GM12875 (cell line): ENCODE measurements around the gene SH3D19.

Source experiments
- H3K4me3 ChIP-seq: one replicate; pipeline ENCODE4 v1.5.1; 2011; ENCODE audit warnings: low read depth, low read length, control low read depth
- TF ChIP-seq, protein P1 (sequence below): IDR thresholded peaks from 2 replicates; pipeline ENCODE4 v1.5.1; 2011; ENCODE audit warnings: low read depth, mild to moderate bottlenecking, control low read depth, inconsistent platforms, low read length, moderate library complexity, borderline replicate concordance; ENCODE audit not compliant: insufficient read depth

Gene SH3D19

DNA sequence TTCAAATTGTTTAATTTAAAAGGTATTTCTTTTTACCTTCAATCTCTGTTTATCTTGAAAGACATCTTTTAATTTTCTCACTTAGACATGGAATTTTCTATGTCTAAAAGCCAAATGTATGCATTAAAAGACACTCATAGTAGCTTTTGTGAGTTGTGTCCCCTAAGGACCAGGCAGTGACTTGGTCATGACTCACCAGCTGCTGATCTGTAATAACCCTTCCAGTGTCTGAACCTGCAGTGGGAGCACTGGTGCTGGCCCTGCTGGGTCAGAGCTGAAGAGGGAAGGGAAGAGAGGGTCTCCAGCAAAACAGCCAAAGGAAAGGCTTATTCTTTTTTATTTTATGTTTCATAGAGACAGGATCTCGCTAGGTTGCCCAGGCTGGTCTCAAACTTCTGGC is 31.1 kb upstream of the SH3D19 start:
- TF ChIP-seq, protein P1, sequence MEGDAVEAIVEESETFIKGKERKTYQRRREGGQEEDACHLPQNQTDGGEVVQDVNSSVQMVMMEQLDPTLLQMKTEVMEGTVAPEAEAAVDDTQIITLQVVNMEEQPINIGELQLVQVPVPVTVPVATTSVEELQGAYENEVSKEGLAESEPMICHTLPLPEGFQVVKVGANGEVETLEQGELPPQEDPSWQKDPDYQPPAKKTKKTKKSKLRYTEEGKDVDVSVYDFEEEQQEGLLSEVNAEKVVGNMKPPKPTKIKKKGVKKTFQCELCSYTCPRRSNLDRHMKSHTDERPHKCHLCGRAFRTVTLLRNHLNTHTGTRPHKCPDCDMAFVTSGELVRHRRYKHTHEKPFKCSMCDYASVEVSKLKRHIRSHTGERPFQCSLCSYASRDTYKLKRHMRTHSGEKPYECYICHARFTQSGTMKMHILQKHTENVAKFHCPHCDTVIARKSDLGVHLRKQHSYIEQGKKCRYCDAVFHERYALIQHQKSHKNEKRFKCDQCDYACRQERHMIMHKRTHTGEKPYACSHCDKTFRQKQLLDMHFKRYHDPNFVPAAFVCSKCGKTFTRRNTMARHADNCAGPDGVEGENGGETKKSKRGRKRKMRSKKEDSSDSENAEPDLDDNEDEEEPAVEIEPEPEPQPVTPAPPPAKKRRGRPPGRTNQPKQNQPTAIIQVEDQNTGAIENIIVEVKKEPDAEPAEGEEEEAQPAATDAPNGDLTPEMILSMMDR, result no peak

GRCh38 chr4:151355155-151355554 is 29.8 kb upstream of the SH3D19 start:
- no peak overlapping the region for H3K4me3 ChIP-seq
- TF ChIP-seq, protein P1, result no peak

More for the DNA sequence above, 31.1 kb upstream of the SH3D19 start:
- H3K4me3 ChIP-seq, result no peak overlapping the region

- H3K4me3 ChIP-seq, result no peak overlapping the region
- TF ChIP-seq, protein P1, result no peak
Observed at GRCh38 chr4:151347490-151348235, 22.3 kb upstream of the SH3D19 start.

DNA sequence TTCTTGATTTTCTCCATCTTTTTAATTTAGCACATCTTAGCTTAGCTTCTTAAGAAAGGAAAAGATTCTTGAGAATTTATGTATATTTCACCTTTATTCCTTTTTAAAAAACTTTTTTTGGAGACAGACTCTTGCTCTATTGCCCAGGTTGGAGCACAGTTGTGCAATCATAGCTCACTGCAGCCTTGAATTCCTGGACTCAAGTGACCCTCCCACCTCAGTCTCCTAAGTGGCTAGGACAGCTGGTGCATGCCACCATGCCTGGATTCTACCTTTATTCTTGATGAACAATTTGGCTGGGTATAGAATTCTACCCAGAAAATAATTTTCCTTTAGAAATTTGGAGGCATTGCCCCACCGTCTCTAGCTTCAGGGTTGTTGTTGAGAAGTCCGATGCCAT is 19.5 kb upstream of the SH3D19 start:
- no peak overlapping the region for H3K4me3 ChIP-seq
- TF ChIP-seq, protein P1, result no peak

DNA sequence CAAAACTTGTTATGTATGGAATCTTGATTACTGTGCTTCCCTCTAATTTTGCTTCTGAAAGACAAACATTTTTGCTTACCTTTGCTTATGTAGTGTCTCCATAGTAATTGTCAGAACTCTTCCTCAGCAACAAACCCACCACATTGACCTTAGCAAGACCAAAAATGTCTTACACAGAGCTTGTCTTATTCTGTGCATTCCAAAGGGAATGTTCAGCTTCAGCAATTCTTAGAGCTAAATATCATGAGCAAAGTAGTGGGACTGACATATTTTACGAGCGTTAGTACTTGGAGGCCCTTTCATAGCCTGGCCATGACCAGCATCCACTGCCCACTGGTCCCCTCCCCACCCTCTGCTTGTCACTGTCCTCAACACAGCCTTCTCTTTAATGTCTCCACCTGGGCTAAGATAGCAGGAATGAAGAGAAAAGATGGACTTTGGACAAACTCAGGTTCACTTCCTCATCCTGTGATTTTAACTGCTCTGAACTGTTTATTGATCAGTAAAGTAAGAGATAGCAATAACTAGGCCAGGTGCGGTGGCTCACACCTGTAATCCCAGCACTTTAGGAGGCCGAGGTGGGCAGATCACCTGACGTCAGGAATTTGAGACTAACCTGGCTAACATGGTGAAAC is 15.5 kb upstream of the SH3D19 start:
- no peak overlapping the region for H3K4me3 ChIP-seq
- TF ChIP-seq, protein P1, result no peak

- no peak overlapping the region for H3K4me3 ChIP-seq
- TF ChIP-seq, protein P1, result no peak
Observed at GRCh38 chr4:151339467-151339866, 14.1 kb upstream of the SH3D19 start.

DNA sequence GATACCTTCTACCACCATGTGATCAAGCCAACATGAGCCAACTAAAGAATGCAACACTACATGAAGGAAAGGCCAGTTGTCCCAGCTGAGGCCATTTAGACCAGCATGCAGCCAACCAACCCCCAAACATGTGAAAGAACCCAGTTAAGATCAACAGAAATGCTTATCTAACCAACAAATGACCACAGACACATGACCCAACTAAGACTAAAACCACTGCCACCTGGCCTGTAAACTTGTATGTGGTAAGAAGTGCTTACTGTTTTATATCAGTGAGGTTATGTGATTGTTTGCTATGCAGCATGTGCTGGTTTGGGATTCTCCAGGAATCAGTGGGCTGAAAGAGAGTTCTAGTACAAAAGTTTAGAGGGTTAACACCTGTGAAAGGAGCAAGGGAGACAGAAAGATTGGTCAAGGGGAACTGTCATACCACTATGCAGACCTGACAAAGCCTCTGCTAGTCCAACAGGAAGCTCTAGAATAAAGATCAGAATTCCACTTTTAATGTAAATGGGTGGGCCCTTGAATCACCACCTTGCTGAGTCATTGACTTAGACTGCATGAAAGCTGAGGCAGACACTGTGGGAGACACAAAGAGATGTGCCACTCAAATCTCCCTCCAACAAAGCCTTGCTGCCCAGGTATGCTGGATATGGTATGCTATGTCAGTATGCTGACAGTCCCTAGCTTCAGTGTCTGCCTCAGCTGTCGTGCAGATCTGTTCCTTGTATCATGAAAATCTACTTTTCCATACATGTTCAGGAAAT is 6.1 kb upstream of the SH3D19 start:
- H3K4me3 ChIP-seq, result no peak overlapping the region
- TF ChIP-seq, protein P1, result no peak
